ENCODE measurements around the gene IPO11.

GRCh38 chr5:62608529-62609511 lies 196.3 kb downstream of the IPO11 start:
- TF ChIP-seq ZBTB33 (IDR thresholded peaks at IDR 0.05): no peak
- no peak for TF ChIP-seq CTCF (IDR thresholded peaks at IDR 0.05; ENCODE audit: low read depth, low read length, missing input control)
- no peak for TF ChIP-seq FOXA1 (IDR thresholded peaks at IDR 0.05)
- TF ChIP-seq RAD21 (IDR thresholded peaks at IDR 0.05): no peak
- no peak for TF ChIP-seq REST (IDR thresholded peaks at IDR 0.05)

All from liver (tissue), 3 donors.